ENCODE measurements around the gene GGA1.
"Not testable (repeated sequence)": the region's sequence is repeated elsewhere in the genome, so short reads cannot be mapped to it uniquely, and the experiment has no call there.

GGA1 gene

GRCh38 chr22:37571258-37571991 is 37.2 kb upstream of the GGA1 start:
- DNase-seq = peak; percentile 71

DNA sequence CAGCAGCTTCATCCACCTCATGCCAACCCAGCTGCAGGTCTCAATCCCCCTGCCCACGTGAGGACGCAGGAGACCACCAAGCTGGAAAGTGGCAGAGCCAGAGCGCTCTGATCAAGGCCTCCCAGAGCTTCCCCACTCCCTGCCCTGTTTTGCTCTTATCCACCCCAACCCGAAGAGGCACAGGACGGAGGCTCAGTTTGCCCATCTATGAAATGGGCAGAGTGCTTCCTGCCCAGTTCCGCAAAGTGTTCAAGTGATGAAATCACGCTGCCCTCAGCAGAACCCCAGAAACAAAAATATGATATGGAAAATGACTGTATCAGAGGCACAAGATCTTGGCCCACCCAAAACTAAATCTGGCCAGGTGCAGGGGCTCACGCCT is 36.7 kb upstream of the GGA1 start:
- no peak for DNase-seq

- DNase-seq = no peak
Observed at GRCh38 chr22:37575490-37576003, 33.1 kb upstream of the GGA1 start.

GRCh38 chr22:37578002-37578401 is 30.6 kb upstream of the GGA1 start:
- DNase-seq = no peak

DNA sequence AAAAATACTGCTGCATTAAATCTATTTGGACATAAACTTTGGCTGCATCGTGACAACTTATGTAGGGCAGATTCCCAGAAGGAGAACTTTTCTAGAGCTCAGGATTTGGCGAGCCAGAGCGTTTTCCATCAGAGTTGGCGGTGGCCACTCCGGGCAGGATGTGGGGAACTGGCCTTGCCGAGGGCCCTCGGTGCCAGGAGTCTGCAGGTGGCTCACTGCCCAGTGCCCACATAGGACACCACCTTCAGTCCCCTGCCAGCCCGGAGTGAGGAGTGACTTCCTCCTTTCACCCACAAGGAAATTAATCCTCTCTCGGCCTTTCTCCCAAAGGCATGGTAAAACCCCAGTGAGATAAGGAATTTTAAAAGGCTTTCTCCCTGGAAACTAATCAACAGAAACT is 27.1 kb upstream of the GGA1 start:
- no peak for DNase-seq

GRCh38 chr22:37582526-37582925 is 26.1 kb upstream of the GGA1 start:
- no peak for DNase-seq

- DNase-seq = no peak
Observed at GRCh38 chr22:37588546-37589215, 20.0 kb upstream of the GGA1 start.

DNA sequence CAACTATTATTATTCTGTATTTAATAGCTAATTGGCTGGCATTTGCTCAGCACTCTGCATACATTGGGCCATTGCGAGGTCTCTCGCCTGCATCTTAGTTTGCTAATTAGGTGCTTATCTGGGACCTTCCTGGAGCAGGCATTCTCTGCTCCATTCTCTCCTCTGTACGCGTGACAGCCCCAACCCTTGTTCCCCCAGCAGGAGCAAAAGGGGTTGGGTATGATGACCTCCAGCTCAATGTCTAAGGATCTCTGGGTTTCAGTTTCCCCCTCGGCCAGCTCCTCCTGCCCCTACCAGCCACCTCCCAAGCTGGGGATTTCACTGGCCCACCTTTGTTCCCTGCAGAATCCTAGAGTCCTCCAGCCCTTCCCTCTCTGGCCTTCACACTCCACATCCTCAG is 19.0 kb upstream of the GGA1 start:
- DNase-seq = no peak

DNA sequence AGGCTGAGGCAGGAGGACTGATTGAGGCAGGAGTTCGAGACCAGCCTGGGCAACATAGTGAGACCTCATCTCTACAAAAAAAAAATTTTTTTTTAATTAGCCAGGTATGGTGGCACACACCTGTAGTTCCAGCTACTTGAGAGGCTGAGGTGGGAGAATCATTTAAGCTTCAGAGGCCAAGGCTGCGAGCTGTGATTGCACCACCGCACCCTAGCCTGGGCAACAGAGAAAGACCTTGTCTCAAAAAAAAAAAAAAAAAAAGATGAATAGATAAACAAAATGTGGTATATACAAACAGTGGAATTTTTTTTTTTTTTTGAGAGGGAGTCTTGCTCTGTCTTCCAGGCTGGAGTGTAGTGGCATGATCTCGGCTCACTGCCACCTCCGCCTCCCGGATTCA is 17.6 kb upstream of the GGA1 start:
- not testable (repeated sequence) for DNase-seq

GRCh38 chr22:37591823-37592404 is 16.7 kb upstream of the GGA1 start:
- DNase-seq = no peak

- no peak for DNase-seq
Observed at GRCh38 chr22:37594237-37594636, 14.4 kb upstream of the GGA1 start.

- no peak for DNase-seq
Observed at GRCh38 chr22:37599153-37599552, 9.5 kb upstream of the GGA1 start.

DNA sequence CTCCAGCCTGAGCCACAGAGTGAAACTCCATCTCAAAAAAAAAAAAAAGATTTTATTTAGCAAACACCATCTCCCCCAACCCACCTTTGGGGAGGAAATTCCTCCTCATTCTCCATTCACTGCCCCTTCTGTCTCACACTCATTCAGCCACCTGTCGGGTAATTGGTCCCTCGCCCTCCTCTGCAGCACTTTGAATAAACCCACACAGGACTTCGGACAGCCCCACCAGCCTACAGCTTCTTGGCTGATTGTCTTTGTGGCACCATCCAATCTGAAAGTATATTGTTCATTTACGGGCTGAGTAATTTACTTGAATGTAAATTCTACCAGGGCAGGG is 7.5 kb upstream of the GGA1 start:
- DNase-seq = no peak

- DNase-seq = no peak
Observed at GRCh38 chr22:37601540-37602442, 6.8 kb upstream of the GGA1 start.

GRCh38 chr22:37602546-37603277 is 5.9 kb upstream of the GGA1 start:
- not testable (repeated sequence) for DNase-seq

- no peak for DNase-seq
Observed at GRCh38 chr22:37604074-37604473, 4.6 kb upstream of the GGA1 start.

DNA sequence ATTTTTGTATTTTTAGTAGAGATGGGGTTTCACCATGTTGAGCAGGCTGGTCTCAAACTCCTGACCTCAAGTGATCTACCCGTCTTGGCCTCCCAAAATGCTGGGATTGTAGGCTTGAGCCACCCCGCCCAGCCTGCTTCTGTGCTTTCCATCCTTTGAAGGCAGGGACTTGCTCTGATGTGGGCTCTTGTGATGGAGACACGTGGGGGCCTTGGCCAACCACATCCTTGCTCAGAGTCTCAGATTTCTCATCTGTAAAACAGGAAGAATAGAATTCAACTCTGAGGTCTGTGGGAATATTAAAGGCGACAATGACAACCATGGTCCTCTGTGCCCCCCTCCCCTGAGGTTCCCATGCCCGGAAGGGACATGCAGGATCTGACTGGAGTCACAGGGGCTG is 3.8 kb upstream of the GGA1 start:
- DNase-seq = no peak

- peak; percentile 74 for DNase-seq
Observed at GRCh38 chr22:37607010-37607934, 1.4 kb upstream of the GGA1 start.

DNA sequence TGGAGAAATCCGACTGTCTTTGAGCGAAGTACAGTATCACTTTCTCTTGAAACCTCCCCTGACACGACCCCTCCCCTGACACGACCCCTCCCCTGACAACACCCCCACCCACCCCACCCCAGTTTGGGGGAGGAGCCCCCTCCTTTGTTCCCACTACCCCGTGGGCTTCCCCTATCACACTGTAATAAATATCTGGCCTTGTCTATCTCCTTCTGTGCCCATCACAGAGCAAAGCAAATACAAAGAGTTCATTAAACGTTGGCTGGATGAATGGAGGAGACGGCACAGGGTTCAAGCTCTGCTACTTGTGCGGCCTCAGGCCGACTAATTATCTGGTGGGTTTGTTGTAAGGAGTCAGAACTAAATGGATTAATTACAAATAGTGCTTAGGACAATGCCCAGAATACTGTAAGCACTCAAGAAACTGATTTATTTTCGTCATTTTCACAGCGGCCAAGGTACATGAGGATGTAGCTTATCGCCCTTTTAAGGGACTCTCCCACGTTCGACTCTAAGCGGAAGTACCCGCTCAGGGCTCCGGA is 628 bp upstream of the GGA1 start:
- no peak for DNase-seq

DNA sequence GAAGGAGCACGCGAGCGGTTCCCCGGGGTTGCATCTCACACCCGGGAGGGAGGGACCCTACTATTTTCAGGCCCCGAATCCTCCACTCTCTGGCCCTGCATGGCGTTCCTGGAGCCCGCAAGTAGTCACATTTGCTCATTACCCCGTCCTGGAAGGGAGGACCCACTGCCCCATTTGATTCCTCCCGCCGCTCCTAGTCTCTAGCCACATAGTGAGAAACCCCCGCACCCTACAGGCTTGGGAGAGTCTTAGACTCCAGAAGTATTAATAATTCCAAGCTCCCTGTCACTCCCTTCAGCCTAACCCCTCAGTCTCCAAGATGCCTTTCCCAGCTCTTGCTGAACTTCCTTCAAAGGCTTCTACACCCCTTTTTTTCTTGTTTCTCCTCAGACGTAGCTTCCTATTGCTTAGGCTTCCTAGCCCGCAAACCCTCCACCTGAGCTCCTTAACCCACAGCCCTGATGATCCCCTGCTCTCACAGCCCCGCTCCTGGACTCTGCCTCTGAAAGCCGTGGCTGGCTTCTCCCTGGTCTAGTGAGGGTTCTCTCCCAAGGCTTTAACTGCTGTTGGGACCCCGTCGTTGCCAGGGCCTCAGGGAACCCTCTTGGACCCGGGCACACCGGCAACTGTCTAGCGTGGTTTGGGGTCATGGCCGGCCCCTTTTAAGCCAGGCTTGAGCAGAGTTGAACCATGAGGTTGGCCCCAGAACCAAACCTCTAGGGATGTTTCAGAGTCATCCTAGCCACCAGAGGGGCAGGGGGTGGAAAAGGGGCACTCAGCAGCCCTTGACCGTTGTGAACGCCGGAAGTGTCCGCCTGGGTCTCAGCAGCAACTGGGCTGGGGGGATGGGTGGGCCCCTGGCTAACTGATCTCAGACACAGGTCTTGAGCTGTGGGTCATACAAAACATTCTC is 862 bp downstream of the GGA1 start:
- DNase-seq = peak; percentile 23

Measured in 8988T (cell line).